Neural cell (in vitro differentiated cells): Measurements from ENCODE around the gene PACSIN2. TPM values are rescaled to one million over a fixed set of nuclear protein-coding genes. Genes with fewer than 3 reads are reported as not detected.

Experiments used
- H2AFZ ChIP-seq: fragments of 200-600, 300-800 bp; sonication (generic), shearing (Covaris generic); 2 replicates; pipeline ENCODE4 v1.6.0; 2014; ENCODE audit warnings: low read depth, mild to moderate bottlenecking, antibody characterized with exemption, low read length, moderate library complexity
- H3F3A ChIP-seq: fragments of 200-600 bp; shearing (Covaris generic); 2 replicates; pipeline ENCODE4 v1.6.1; 2016; ENCODE audit warnings: mild to moderate bottlenecking, moderate library complexity, mixed read lengths, antibody characterized with exemption, low read length; ENCODE audit not compliant: insufficient read depth, poor library complexity, severe bottlenecking
- H3K27ac ChIP-seq: fragments of 200-600, 300-800 bp; sonication (generic), shearing (Covaris generic); 2 replicates; pipeline ENCODE4 v1.5.1; 2014; ENCODE audit warnings: mild to moderate bottlenecking, low read length, moderate library complexity
- H3K27me3 ChIP-seq: fragments of 300-800, 200-600 bp; sonication (generic), shearing (Covaris generic); 2 replicates; pipeline ENCODE4 v1.6.0; 2014; ENCODE audit warnings: mild to moderate bottlenecking, low read depth, low read length, moderate library complexity; ENCODE audit not compliant: insufficient read depth
- H3K36me3 ChIP-seq: fragments of 300-800, 200-600 bp; sonication (generic), shearing (Covaris generic); 2 replicates; pipeline ENCODE4 v1.5.1; 2014; ENCODE audit warnings: mild to moderate bottlenecking, antibody characterized with exemption, low read length, moderate library complexity; ENCODE audit not compliant: insufficient read depth
- H3K4me2 ChIP-seq: fragments of 300-800, 200-600 bp; sonication (generic), shearing (Covaris generic); 2 replicates; pipeline ENCODE4 v1.6.0; 2014; ENCODE audit warnings: mild to moderate bottlenecking, low read length
- H3K4me3 ChIP-seq: fragments of 300-800, 200-600 bp; sonication (generic), shearing (Covaris generic); 2 replicates; pipeline ENCODE4 v1.5.1; 2014; ENCODE audit warnings: mild to moderate bottlenecking, low read length, moderate library complexity
- H3K79me2 ChIP-seq: fragments of 200-600 bp; shearing (Covaris generic); replicated peaks from 2 replicates; pipeline ENCODE4 v1.6.0; 2014; ENCODE audit warnings: mild to moderate bottlenecking, low read length, moderate library complexity; ENCODE audit not compliant: insufficient read depth
- H3K9ac ChIP-seq: fragments of 300-800, 200-600 bp; sonication (generic), shearing (Covaris generic); 2 replicates; pipeline ENCODE4 v1.6.1; 2016; ENCODE audit warnings: mild to moderate bottlenecking, low read length, mixed read lengths
- H3K9me2 ChIP-seq: fragments of 200-600 bp; shearing (Covaris generic); 2 replicates; pipeline ENCODE4 v1.6.1; 2016; ENCODE audit warnings: mild to moderate bottlenecking, low read length, mixed read lengths; ENCODE audit not compliant: insufficient read depth
- H3K9me3 ChIP-seq: fragments of 200-600, 300-800 bp; sonication (generic), shearing (Covaris generic); 2 replicates; pipeline ENCODE4 v1.6.1; 2016; ENCODE audit warnings: mild to moderate bottlenecking, mixed run types, low read length, moderate library complexity, mixed read lengths
- H4K20me1 ChIP-seq: fragments of 200-600 bp; shearing (Covaris generic); 2 replicates; pipeline ENCODE4 v1.6.1; 2016; ENCODE audit warnings: mild to moderate bottlenecking, mixed run types; ENCODE audit not compliant: insufficient read depth
- CTCF ChIP-seq: fragments of 450-650 bp; IDR thresholded peaks from 2 replicates; pipeline ENCODE4 v1.5.1; 2014; ENCODE audit warnings: antibody characterized with exemption, mild to moderate bottlenecking, moderate library complexity; ENCODE audit not compliant: poor library complexity, severe bottlenecking
- EP300 ChIP-seq: fragments of 450-650 bp; conservative IDR thresholded peaks from 2 replicates; pipeline ENCODE4 v1.6.1; 2014; ENCODE audit warnings: antibody characterized with exemption, mild to moderate bottlenecking, moderate library complexity; ENCODE audit not compliant: poor library complexity, severe bottlenecking
- EZH2 ChIP-seq: fragments of 200-600, 300-800 bp; shearing (Covaris generic), sonication (generic); IDR thresholded peaks from 2 replicates; pipeline ENCODE4 v1.6.1; 2014; ENCODE audit warnings: antibody characterized with exemption, low read length, borderline replicate concordance, mild to moderate bottlenecking; ENCODE audit not compliant: insufficient read depth, poor library complexity, severe bottlenecking
- MXI1 ChIP-seq: fragments of 450-650 bp; conservative IDR thresholded peaks from 2 replicates; pipeline ENCODE4 v1.6.1; 2014; ENCODE audit warnings: antibody characterized with exemption, mild to moderate bottlenecking; ENCODE audit not compliant: poor library complexity, severe bottlenecking
- POLR2AphosphoS5 ChIP-seq: IDR thresholded peaks from 2 replicates; pipeline ENCODE4 v1.6.1; 2012
- RAD21 ChIP-seq: fragments of 450-650 bp; conservative IDR thresholded peaks from 2 replicates; pipeline ENCODE4 v1.6.1; 2014; ENCODE audit warnings: antibody characterized with exemption, mild to moderate bottlenecking, moderate library complexity
- SMC3 ChIP-seq: fragments of 450-650 bp; conservative IDR thresholded peaks from 2 replicates; pipeline ENCODE4 v1.6.1; 2014; ENCODE audit warnings: antibody characterized with exemption, mild to moderate bottlenecking, moderate library complexity; ENCODE audit not compliant: poor library complexity
- TAF1 ChIP-seq: IDR thresholded peaks from 2 replicates; pipeline ENCODE4 v1.6.1; 2012; ENCODE audit warnings: low read depth
- polyA plus RNA-seq: library from polyadenylated mRNA; depleted of rRNA; stranded (reverse); fragments of >200 nt; gene quantifications from 2 replicates; pipeline ENCODE4 v1.2.3, GENCODE V29; 2014
- TF ChIP-seq, protein P1 (sequence below): IDR thresholded peaks from 2 replicates; pipeline ENCODE4 v1.6.1; 2012; ENCODE audit warnings: borderline replicate concordance

Gene PACSIN2
- polyA plus RNA-seq, 1 donor from 2014 or later = 47.2 TPM

- H3K9me3 ChIP-seq = no peaks in the 10 kb centered on the region
- H4K20me1 ChIP-seq = no peaks in the 10 kb centered on the region
- no peak overlapping the region for H3K4me3 ChIP-seq
- no peak overlapping the region for H3K27ac ChIP-seq
- no peaks in the 10 kb centered on the region for H3K9me2 ChIP-seq
- H3K36me3 ChIP-seq = no peaks in the 10 kb centered on the region
- no peaks in the 10 kb centered on the region for H3K79me2 ChIP-seq
- TF ChIP-seq EZH2 (no peak), POLR2AphosphoS5 (no peak), CTCF (no peak), RAD21 (no peak), TAF1 (no peak), MXI1 (no peak), EP300 (no peak)
- no peaks in the 10 kb centered on the region for H3K27me3 ChIP-seq
- no peak overlapping the region for H3K9ac ChIP-seq
- no peak overlapping the region for H2AFZ ChIP-seq
- no peaks in the 10 kb centered on the region for H3F3A ChIP-seq
- no peak overlapping the region for H3K4me2 ChIP-seq
Observed at GRCh38 chr22:42967933-42968332, 47.0 kb downstream of the PACSIN2 start.

DNA sequence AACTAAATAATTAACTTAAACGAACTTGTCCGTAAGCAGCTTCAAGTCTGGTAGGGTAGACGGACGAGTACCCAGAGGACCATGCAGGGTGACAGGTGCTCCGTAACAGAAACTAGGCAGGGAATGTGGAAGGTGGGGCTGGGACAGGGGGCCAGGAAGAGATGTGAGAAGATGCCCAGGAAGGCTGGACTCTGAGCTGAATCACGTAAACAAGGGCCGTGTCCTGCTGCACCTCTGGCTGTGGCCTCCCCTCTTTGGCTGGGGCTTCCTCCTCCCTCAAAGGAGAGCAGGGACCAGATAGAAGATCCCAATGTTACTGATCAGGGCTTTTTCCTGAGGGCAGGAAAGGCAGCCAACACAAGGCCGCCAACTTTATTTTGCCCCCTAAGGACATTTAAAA lies 47.9 kb downstream of the PACSIN2 start:
- H3K9ac ChIP-seq = no peak overlapping the region
- no peak overlapping the region for H3K4me3 ChIP-seq
- H3K79me2 ChIP-seq = no peaks in the 10 kb centered on the region
- H3K27ac ChIP-seq = no peak overlapping the region
- no peaks in the 10 kb centered on the region for H3K9me2 ChIP-seq
- no peaks in the 10 kb centered on the region for H3F3A ChIP-seq
- H2AFZ ChIP-seq = no peak overlapping the region
- H3K4me2 ChIP-seq = no peak overlapping the region
- no peaks in the 10 kb centered on the region for H3K27me3 ChIP-seq
- H4K20me1 ChIP-seq = no peaks in the 10 kb centered on the region
- H3K9me3 ChIP-seq = no peaks in the 10 kb centered on the region
- TF ChIP-seq TAF1 (no peak), CTCF (no peak), MXI1 (no peak), POLR2AphosphoS5 (no peak), EZH2 (no peak), RAD21 (no peak), EP300 (no peak), SMC3 (no peak)
- TF ChIP-seq, protein P1, sequence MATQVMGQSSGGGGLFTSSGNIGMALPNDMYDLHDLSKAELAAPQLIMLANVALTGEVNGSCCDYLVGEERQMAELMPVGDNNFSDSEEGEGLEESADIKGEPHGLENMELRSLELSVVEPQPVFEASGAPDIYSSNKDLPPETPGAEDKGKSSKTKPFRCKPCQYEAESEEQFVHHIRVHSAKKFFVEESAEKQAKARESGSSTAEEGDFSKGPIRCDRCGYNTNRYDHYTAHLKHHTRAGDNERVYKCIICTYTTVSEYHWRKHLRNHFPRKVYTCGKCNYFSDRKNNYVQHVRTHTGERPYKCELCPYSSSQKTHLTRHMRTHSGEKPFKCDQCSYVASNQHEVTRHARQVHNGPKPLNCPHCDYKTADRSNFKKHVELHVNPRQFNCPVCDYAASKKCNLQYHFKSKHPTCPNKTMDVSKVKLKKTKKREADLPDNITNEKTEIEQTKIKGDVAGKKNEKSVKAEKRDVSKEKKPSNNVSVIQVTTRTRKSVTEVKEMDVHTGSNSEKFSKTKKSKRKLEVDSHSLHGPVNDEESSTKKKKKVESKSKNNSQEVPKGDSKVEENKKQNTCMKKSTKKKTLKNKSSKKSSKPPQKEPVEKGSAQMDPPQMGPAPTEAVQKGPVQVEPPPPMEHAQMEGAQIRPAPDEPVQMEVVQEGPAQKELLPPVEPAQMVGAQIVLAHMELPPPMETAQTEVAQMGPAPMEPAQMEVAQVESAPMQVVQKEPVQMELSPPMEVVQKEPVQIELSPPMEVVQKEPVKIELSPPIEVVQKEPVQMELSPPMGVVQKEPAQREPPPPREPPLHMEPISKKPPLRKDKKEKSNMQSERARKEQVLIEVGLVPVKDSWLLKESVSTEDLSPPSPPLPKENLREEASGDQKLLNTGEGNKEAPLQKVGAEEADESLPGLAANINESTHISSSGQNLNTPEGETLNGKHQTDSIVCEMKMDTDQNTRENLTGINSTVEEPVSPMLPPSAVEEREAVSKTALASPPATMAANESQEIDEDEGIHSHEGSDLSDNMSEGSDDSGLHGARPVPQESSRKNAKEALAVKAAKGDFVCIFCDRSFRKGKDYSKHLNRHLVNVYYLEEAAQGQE = no peak
- no peaks in the 10 kb centered on the region for H3K36me3 ChIP-seq
